ENCODE results near the gene GAB3. TPM values are rescaled to one million over a fixed set of nuclear protein-coding genes. Genes with fewer than 3 reads are reported as not detected.

Gene GAB3
- total and polyA plus RNA-seq, 9 of the 15 experiments (the other 6 are each of a cell fraction or from before 2014, with no cell fraction given), result 16.1 to 31.4 (median 20.2) TPM

DNA sequence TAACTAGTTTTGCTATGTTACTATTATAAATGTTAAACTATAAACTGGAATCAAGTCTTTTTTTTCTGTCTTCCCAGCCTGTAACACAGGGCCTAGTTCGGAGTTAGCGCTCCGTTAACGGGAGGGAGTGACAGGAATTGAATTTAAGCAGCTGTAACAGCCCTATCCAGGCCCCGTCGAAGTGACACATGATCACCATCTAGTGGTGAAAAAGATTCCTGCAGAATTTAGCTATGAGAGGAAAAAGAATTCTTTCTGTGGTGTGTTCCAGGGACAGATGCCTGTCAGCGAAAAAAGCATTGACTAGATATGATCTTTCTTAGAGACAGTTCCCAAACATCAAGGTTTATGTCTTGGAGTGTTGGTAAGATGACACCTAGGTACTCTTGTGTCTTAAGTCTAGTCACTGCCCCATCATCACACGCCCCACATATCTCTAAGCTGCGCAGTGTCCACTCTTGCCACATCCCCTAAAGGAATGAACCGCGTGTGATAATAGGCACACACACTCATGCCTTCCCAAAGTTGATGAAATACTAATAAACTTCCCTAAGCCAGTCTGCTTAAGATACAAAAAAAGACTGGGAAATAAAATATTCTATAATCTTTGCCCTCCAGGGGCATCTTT is 2.1 kb downstream of the GAB3 start (continued):
- TF ChIP-seq TCF3 (CRISPR knock-in tag; IDR thresholded peaks at IDR 0.05) (0 out of 2 replicates have a peak, but pooled peaks have one; percentile 3), MTA3 (IDR thresholded peaks at IDR 0.05; ENCODE audit: borderline replicate concordance) (no peak), POLR3G (IDR thresholded peaks at IDR 0.05; ENCODE audit: extremely low read depth, insufficient read length, insufficient replicate concordance) (no peak), ZNF121 (CRISPR knock-in tag; conservative IDR thresholded peaks at IDR 0.05) (no peak), MNT (conservative IDR thresholded peaks at IDR 0.05) (0 out of 4 replicates have a peak, but pooled peaks of 1 of the 2 experiments have one; percentile 30), NFXL1 (CRISPR knock-in tag; IDR thresholded peaks at IDR 0.05) (no peak), DACH1 (IDR thresholded peaks at IDR 0.05; ENCODE audit: partially characterized antibody) (no peak), CTCF (IDR thresholded peaks at IDR 0.05 in 2 of 3, conservative IDR thresholded peaks at IDR 0.05 in 1 of 3; ENCODE audit: insufficient read depth in 2 of 3, low read depth in 1 of 3, low read length in 3 of 3) (peak; percentile 68 to 84 (median 81)), TBP (optimal IDR thresholded peaks at IDR 0.05; ENCODE audit: low read depth, low read length) (peak; percentile 17), SMC3 (conservative IDR thresholded peaks at IDR 0.05; ENCODE audit: insufficient read depth, low read depth, low read length) (peak; percentile 47), ILK (tag; IDR thresholded peaks at IDR 0.05; ENCODE audit: borderline replicate concordance, low read depth) (no peak), NCOA2 (IDR thresholded peaks at IDR 0.05; ENCODE audit: partially characterized antibody in 2 of 2) (no peak), ZNF589 (CRISPR knock-in tag; IDR thresholded peaks at IDR 0.05; ENCODE audit: low read depth) (0 out of 2 replicates have a peak, but pooled peaks have one; percentile 26), SOX6 (IDR thresholded peaks at IDR 0.05) (no peak; the same call in 1 of the 2 replicates), MLX (CRISPR knock-in tag; conservative IDR thresholded peaks at IDR 0.05) (no peak), TRIM28 (IDR thresholded peaks at IDR 0.05) (no peak), FOXK2 (conservative IDR thresholded peaks at IDR 0.05 in 1 of 2, IDR thresholded peaks at IDR 0.05 in 1 of 2; ENCODE audit: low read depth in 2 of 2) (no peak), HMGN3 (IDR thresholded peaks at IDR 0.05; ENCODE audit: borderline replicate concordance, extremely low read depth, insufficient read length, low read depth, low read length) (no peak)
- TF ChIP-seq, protein P1, sequence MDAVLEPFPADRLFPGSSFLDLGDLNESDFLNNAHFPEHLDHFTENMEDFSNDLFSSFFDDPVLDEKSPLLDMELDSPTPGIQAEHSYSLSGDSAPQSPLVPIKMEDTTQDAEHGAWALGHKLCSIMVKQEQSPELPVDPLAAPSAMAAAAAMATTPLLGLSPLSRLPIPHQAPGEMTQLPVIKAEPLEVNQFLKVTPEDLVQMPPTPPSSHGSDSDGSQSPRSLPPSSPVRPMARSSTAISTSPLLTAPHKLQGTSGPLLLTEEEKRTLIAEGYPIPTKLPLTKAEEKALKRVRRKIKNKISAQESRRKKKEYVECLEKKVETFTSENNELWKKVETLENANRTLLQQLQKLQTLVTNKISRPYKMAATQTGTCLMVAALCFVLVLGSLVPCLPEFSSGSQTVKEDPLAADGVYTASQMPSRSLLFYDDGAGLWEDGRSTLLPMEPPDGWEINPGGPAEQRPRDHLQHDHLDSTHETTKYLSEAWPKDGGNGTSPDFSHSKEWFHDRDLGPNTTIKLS (IDR thresholded peaks at IDR 0.05; ENCODE audit: borderline replicate concordance, low read depth), result no peak
- TF ChIP-seq, protein P2, sequence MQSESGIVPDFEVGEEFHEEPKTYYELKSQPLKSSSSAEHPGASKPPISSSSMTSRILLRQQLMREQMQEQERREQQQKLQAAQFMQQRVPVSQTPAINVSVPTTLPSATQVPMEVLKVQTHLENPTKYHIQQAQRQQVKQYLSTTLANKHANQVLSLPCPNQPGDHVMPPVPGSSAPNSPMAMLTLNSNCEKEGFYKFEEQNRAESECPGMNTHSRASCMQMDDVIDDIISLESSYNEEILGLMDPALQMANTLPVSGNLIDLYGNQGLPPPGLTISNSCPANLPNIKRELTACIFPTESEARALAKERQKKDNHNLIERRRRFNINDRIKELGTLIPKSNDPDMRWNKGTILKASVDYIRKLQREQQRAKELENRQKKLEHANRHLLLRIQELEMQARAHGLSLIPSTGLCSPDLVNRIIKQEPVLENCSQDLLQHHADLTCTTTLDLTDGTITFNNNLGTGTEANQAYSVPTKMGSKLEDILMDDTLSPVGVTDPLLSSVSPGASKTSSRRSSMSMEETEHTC (IDR thresholded peaks at IDR 0.05), result no peak

All from K562 (cell line).